ENCODE measurements around the gene RIMBP3C. TPM values are rescaled to one million over a fixed set of nuclear protein-coding genes. Genes with fewer than 3 reads are reported as not detected.
A peak's percentile ranks its signal among the peaks of the same experiment; 100 is the strongest.

Gene RIMBP3C
- total RNA-seq, 4 donors from 2014 or later, result not detected

DNA sequence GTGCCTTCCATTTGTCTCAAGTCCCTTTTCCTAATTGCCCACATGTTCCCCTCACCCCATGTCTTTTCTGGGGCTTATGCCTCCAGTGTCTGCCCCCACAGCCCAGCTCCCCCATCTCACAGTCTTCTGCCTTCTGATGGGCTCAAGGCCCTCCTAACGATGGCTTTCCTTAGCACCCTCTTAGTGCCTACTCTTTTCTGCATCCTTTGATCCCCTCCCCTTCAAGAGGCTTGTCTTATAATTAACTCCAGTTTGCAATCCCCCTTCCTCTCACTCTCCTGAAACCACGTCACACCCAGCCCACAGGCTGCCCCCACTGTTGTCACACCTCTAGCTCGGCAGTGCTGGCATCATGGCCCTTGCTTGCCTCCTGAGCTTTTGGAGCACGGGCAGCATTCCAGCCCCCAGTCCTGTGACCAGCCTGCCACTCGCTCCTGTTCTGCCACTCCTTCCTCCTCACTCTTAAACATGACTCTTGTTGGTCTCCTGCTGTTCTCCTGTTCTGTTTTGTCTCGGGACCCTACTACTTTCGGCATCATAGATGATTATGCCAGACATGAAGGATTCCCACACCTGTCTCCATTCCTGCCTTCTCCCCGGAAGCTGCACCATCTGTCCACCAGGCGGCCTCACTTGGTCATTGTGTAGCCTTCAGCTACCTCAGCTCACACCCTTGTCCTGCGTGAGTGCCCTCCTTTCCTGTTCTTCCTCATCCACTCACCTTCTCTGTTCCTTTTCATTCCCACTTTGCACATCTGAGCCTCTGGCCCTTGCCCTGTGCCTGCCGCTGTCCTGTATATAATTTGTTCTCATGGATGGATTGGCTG lies 42.4 kb upstream of the RIMBP3C start:
- Histone ChIP-seq H3K27ac (replicated peaks in 1 of 4) (no peak overlapping the region), H3K9me3 (no peaks in the 10 kb centered on the region), H3K36me3 (peaks cover 11 to 52% (median 49%) of the 10 kb centered on the region in 4 donors), H3K4me3 (no peak overlapping the region), H3K4me1 (peaks cover 46 to 68% (median 62%) of the 10 kb centered on the region in 4 donors), H3K27me3 (no peaks in the 10 kb centered on the region)
- TF ChIP-seq, protein P1, sequence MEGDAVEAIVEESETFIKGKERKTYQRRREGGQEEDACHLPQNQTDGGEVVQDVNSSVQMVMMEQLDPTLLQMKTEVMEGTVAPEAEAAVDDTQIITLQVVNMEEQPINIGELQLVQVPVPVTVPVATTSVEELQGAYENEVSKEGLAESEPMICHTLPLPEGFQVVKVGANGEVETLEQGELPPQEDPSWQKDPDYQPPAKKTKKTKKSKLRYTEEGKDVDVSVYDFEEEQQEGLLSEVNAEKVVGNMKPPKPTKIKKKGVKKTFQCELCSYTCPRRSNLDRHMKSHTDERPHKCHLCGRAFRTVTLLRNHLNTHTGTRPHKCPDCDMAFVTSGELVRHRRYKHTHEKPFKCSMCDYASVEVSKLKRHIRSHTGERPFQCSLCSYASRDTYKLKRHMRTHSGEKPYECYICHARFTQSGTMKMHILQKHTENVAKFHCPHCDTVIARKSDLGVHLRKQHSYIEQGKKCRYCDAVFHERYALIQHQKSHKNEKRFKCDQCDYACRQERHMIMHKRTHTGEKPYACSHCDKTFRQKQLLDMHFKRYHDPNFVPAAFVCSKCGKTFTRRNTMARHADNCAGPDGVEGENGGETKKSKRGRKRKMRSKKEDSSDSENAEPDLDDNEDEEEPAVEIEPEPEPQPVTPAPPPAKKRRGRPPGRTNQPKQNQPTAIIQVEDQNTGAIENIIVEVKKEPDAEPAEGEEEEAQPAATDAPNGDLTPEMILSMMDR (IDR thresholded peaks at IDR 0.05), result peak in 1 of 3 experiments; percentile 16
- TF ChIP-seq POLR2AphosphoS5 (IDR thresholded peaks at IDR 0.05) (no peak), POLR2A (IDR thresholded peaks at IDR 0.05; ENCODE audit: low read depth) (no peak), EP300 (IDR thresholded peaks at IDR 0.05) (no peak)
- no peak for DNase-seq (ENCODE audit: extremely low spot score)
- WGBS, result 80% methylated on average over 11 of the region's 11 CpGs
- intact Hi-C loops (cut with DNase I), result no loop called here

DNA sequence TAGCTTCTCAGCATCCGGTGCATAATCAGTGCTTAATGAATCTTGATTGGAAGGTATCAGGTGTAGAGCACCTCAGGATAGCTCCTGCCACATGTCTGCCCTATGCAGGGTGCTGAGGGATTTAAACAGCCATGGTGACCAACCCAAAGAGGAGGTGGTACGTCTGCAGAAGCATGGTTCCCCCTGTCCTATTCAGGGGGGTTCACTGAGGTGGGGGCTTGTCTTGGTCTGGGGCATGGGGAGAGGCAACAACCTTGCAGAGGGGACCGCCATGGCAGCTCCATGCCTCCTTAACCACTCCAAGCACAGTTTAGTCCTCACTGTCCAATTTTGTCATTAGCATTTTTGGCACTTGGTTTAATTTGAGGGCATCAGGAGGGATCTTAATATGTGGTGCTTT lies 41.2 kb upstream of the RIMBP3C start:
- WGBS, result 98% methylated on average over 3 of the region's 3 CpGs
- peaks cover 58 to 79% (median 74%) of the 10 kb centered on the region in 4 donors for H3K4me1 ChIP-seq
- intact Hi-C loops (cut with DNase I), result no loop called here
- no peaks in the 10 kb centered on the region for H3K27me3 ChIP-seq
- H3K4me3 ChIP-seq, result no peak overlapping the region
- DNase-seq (ENCODE audit: extremely low spot score), result no peak
- TF ChIP-seq, protein P1 (IDR thresholded peaks at IDR 0.05), result no peak
- TF ChIP-seq POLR2A (IDR thresholded peaks at IDR 0.05; ENCODE audit: low read depth) (no peak), POLR2AphosphoS5 (IDR thresholded peaks at IDR 0.05) (no peak), EP300 (IDR thresholded peaks at IDR 0.05) (no peak)
- H3K27ac ChIP-seq (replicated peaks in 1 of 4), result no peak overlapping the region
- H3K9me3 ChIP-seq, result no peaks in the 10 kb centered on the region
- H3K36me3 ChIP-seq, result peaks cover 11 to 52% (median 49%) of the 10 kb centered on the region in 4 donors

- intact Hi-C loops (cut with DNase I), result no loop called here
- 70% methylated on average over 9 of the region's 9 CpGs for WGBS
- no peaks in the 10 kb centered on the region for H3K9me3 ChIP-seq
- peaks cover 11 to 48% (median 42%) of the 10 kb centered on the region in 4 donors for H3K36me3 ChIP-seq
- H3K27me3 ChIP-seq, result no peaks in the 10 kb centered on the region
- H3K4me3 ChIP-seq, result no peak overlapping the region
- H3K4me1 ChIP-seq, result peaks cover 65 to 86% (median 77%) of the 10 kb centered on the region in 4 donors
- H3K27ac ChIP-seq (replicated peaks in 1 of 4), result no peak overlapping the region
- DNase-seq (ENCODE audit: extremely low spot score), result no peak
- TF ChIP-seq EP300 (IDR thresholded peaks at IDR 0.05), result no peak
- no peak for TF ChIP-seq POLR2A (IDR thresholded peaks at IDR 0.05; ENCODE audit: low read depth)
- TF ChIP-seq, protein P1 (IDR thresholded peaks at IDR 0.05), result no peak
- TF ChIP-seq POLR2AphosphoS5 (IDR thresholded peaks at IDR 0.05), result no peak
Measured at GRCh38 chr22:21591695-21592094, 40.4 kb upstream of the RIMBP3C start.

- Histone ChIP-seq H3K36me3 (peaks cover 11 to 41% (median 35%) of the 10 kb centered on the region in 4 donors), H3K4me1 (peaks cover 67 to 92% (median 77%) of the 10 kb centered on the region in 4 donors), H3K27me3 (no peaks in the 10 kb centered on the region), H3K4me3 (no peak overlapping the region), H3K9me3 (no peaks in the 10 kb centered on the region), H3K27ac (replicated peaks in 1 of 4) (no peak overlapping the region)
- TF ChIP-seq POLR2AphosphoS5 (IDR thresholded peaks at IDR 0.05) (no peak), POLR2A (IDR thresholded peaks at IDR 0.05; ENCODE audit: low read depth) (no peak), EP300 (IDR thresholded peaks at IDR 0.05) (no peak)
- TF ChIP-seq, protein P1 (IDR thresholded peaks at IDR 0.05), result no peak
- WGBS, result 74% methylated on average over 9 of the region's 9 CpGs
- DNase-seq (ENCODE audit: extremely low spot score), result no peak
- intact Hi-C loops (cut with DNase I), result no loop called here
Measured at GRCh38 chr22:21590809-21591641, 39.8 kb upstream of the RIMBP3C start.

Data from esophagus muscularis mucosa (tissue), 4 donors.